ENCODE results near the gene FBXW2. TPM values are rescaled to one million over a fixed set of nuclear protein-coding genes. Genes with fewer than 3 reads are reported as not detected.

The FBXW2 gene
- total and polyA plus RNA-seq, 7 experiments from 2014 or later: 31.5 to 90.3 (median 77.5) TPM

- Histone ChIP-seq H3K27ac (ENCODE audit: low read depth, low read length) (no peak overlapping the region), H3K9me3 (ENCODE audit: control insufficient read depth in 2 of 3, low read length in 3 of 3) (no peaks in the 10 kb centered on the region), H3K27me3 (ENCODE audit: control insufficient read depth in 2 of 2, insufficient read depth in 2 of 2, low read length in 2 of 2) (no peaks in the 10 kb centered on the region), H3K4me3 (ENCODE audit: low read length) (no peak overlapping the region), H3K36me3 (ENCODE audit: control insufficient read depth in 2 of 3, insufficient read depth in 3 of 3, low read length in 3 of 3) (no peaks in the 10 kb centered on the region), H3K4me1 (ENCODE audit: control insufficient read depth in 2 of 2, insufficient read depth in 2 of 2, low read length in 2 of 2) (peaks cover 0 to 3% of the 10 kb centered on the region in 2 donors)
- ChIA-PET CTCF (interaction anchor here (1.1 kb wide), 1 partner anchor 13 kb away, joined by 3 read pairs; no protein-coding TSS in a partner anchor), POLR2A (no interaction called here)
- intact Hi-C loops (cut with micrococcal nuclease): no loop called here
- no peak overlapping the region for H3K4me3 Mint-ChIP-seq
- no peaks in the 10 kb centered on the region for H3K9me3 Mint-ChIP-seq
- DNase-seq (no peak), ATAC-seq (no peak)
- no peaks in the 10 kb centered on the region for H3K36me3 Mint-ChIP-seq
- H3K27me3 Mint-ChIP-seq: no peaks in the 10 kb centered on the region
- H3K27ac Mint-ChIP-seq: no peak overlapping the region
- H3K4me1 Mint-ChIP-seq: peaks cover 5 to 21% (median 6%) of the 10 kb centered on the region in 7 donors
These were observed 62.3 kb downstream of the FBXW2 start for GRCh38 chr9:120730654-120731514.

GRCh38 chr9:120729791-120730241, 63.4 kb downstream of the FBXW2 start:
- Histone ChIP-seq H3K36me3 (ENCODE audit: control insufficient read depth in 2 of 3, insufficient read depth in 3 of 3, low read length in 3 of 3) (no peaks in the 10 kb centered on the region), H3K27me3 (ENCODE audit: control insufficient read depth in 2 of 2, insufficient read depth in 2 of 2, low read length in 2 of 2) (no peaks in the 10 kb centered on the region), H3K4me3 (ENCODE audit: low read length) (no peak overlapping the region), H3K4me1 (ENCODE audit: control insufficient read depth in 2 of 2, insufficient read depth in 2 of 2, low read length in 2 of 2) (peaks cover 0 to 3% of the 10 kb centered on the region in 2 donors), H3K27ac (ENCODE audit: low read depth, low read length) (no peak overlapping the region), H3K9me3 (ENCODE audit: control insufficient read depth in 2 of 3, low read length in 3 of 3) (no peaks in the 10 kb centered on the region)
- Mint-ChIP-seq H3K36me3 (no peaks in the 10 kb centered on the region), H3K27ac (no peak overlapping the region), H3K4me3 (no peak overlapping the region), H3K4me1 (peaks cover 4 to 22% (median 4%) of the 10 kb centered on the region in 7 donors), H3K27me3 (no peaks in the 10 kb centered on the region), H3K9me3 (no peaks in the 10 kb centered on the region)
- CTCF ChIA-PET: interaction anchor here (0.6 to 1.1 kb wide), 2 partner anchors 10 to 12 kb away, joined by 3 read pairs; no protein-coding TSS in a partner anchor
- peak; percentile 41 for ATAC-seq
- POLR2A ChIA-PET: no interaction called here
- intact Hi-C loops (cut with micrococcal nuclease): no loop called here
- DNase-seq: no peak

- intact Hi-C loops (cut with micrococcal nuclease): no loop called here
- Histone ChIP-seq H3K27me3 (ENCODE audit: control insufficient read depth in 2 of 2, insufficient read depth in 2 of 2, low read length in 2 of 2) (no peaks in the 10 kb centered on the region), H3K9me3 (ENCODE audit: control insufficient read depth in 2 of 3, low read length in 3 of 3) (no peaks in the 10 kb centered on the region), H3K4me1 (ENCODE audit: control insufficient read depth in 2 of 2, insufficient read depth in 2 of 2, low read length in 2 of 2) (no peaks in the 10 kb centered on the region), H3K36me3 (ENCODE audit: control insufficient read depth in 2 of 3, insufficient read depth in 3 of 3, low read length in 3 of 3) (no peaks in the 10 kb centered on the region), H3K4me3 (ENCODE audit: low read length) (no peak overlapping the region), H3K27ac (ENCODE audit: low read depth, low read length) (no peak overlapping the region)
- peaks cover 0 to 22% (median 0%) of the 10 kb centered on the region in 7 donors for H3K4me1 Mint-ChIP-seq
- ChIA-PET CTCF (no interaction called here), POLR2A (no interaction called here)
- H3K9me3 Mint-ChIP-seq: no peaks in the 10 kb centered on the region
- H3K27ac Mint-ChIP-seq: peak overlapping the region in 2 of 9 donors; percentile 2 to 36
- H3K36me3 Mint-ChIP-seq: no peaks in the 10 kb centered on the region
- ATAC-seq: no peak
- H3K27me3 Mint-ChIP-seq: no peaks in the 10 kb centered on the region
- DNase-seq: no peak
- H3K4me3 Mint-ChIP-seq: peak overlapping the region in 1 of 10 donors; percentile 10
These were observed 66.7 kb downstream of the FBXW2 start for GRCh38 chr9:120726484-120726883.

GRCh38 chr9:120725907-120726306, 67.3 kb downstream of the FBXW2 start:
- H3K4me1 ChIP-seq (ENCODE audit: control insufficient read depth in 2 of 2, insufficient read depth in 2 of 2, low read length in 2 of 2): no peaks in the 10 kb centered on the region
- peaks cover 0 to 22% (median 0%) of the 10 kb centered on the region in 7 donors for H3K4me1 Mint-ChIP-seq
- no peak overlapping the region for H3K4me3 ChIP-seq (ENCODE audit: low read length)
- intact Hi-C loops (cut with micrococcal nuclease): no loop called here
- peaks cover 0 to 3% (median 0%) of the 10 kb centered on the region in 5 donors for H3K36me3 Mint-ChIP-seq
- POLR2A ChIA-PET: no interaction called here
- H3K9me3 ChIP-seq (ENCODE audit: control insufficient read depth in 2 of 3, low read length in 3 of 3): no peaks in the 10 kb centered on the region
- no peak overlapping the region for H3K4me3 Mint-ChIP-seq
- H3K27ac Mint-ChIP-seq: no peak overlapping the region
- CTCF ChIA-PET: no interaction called here
- H3K9me3 Mint-ChIP-seq: no peaks in the 10 kb centered on the region
- H3K27ac ChIP-seq (ENCODE audit: low read depth, low read length): no peak overlapping the region
- H3K27me3 ChIP-seq (ENCODE audit: control insufficient read depth in 2 of 2, insufficient read depth in 2 of 2, low read length in 2 of 2): no peaks in the 10 kb centered on the region
- DNase-seq (no peak), ATAC-seq (no peak)
- no peaks in the 10 kb centered on the region for H3K27me3 Mint-ChIP-seq
- H3K36me3 ChIP-seq (ENCODE audit: control insufficient read depth in 2 of 3, insufficient read depth in 3 of 3, low read length in 3 of 3): no peaks in the 10 kb centered on the region

GRCh38 chr9:120724757-120725400, 68.3 kb downstream of the FBXW2 start:
- ChIA-PET CTCF (no interaction called here), POLR2A (interaction anchor here (1.0 kb wide), 1 partner anchor 14 kb away, joined by 3 read pairs; no protein-coding TSS in a partner anchor)
- intact Hi-C loops (cut with micrococcal nuclease): no loop called here
- no peaks in the 10 kb centered on the region for H3K9me3 ChIP-seq (ENCODE audit: control insufficient read depth in 2 of 3, low read length in 3 of 3)
- Mint-ChIP-seq H3K9me3 (no peaks in the 10 kb centered on the region), H3K36me3 (peaks cover 0 to 3% (median 0%) of the 10 kb centered on the region in 5 donors), H3K4me3 (no peak overlapping the region), H3K27me3 (no peaks in the 10 kb centered on the region), H3K27ac (no peak overlapping the region), H3K4me1 (peaks cover 0 to 22% (median 0%) of the 10 kb centered on the region in 7 donors)
- no peak for ATAC-seq
- no peaks in the 10 kb centered on the region for H3K4me1 ChIP-seq (ENCODE audit: control insufficient read depth in 2 of 2, insufficient read depth in 2 of 2, low read length in 2 of 2)
- no peak for DNase-seq
- H3K36me3 ChIP-seq (ENCODE audit: control insufficient read depth in 2 of 3, insufficient read depth in 3 of 3, low read length in 3 of 3): no peaks in the 10 kb centered on the region
- no peak overlapping the region for H3K4me3 ChIP-seq (ENCODE audit: low read length)
- H3K27ac ChIP-seq (ENCODE audit: low read depth, low read length): no peak overlapping the region
- no peaks in the 10 kb centered on the region for H3K27me3 ChIP-seq (ENCODE audit: control insufficient read depth in 2 of 2, insufficient read depth in 2 of 2, low read length in 2 of 2)

DNA sequence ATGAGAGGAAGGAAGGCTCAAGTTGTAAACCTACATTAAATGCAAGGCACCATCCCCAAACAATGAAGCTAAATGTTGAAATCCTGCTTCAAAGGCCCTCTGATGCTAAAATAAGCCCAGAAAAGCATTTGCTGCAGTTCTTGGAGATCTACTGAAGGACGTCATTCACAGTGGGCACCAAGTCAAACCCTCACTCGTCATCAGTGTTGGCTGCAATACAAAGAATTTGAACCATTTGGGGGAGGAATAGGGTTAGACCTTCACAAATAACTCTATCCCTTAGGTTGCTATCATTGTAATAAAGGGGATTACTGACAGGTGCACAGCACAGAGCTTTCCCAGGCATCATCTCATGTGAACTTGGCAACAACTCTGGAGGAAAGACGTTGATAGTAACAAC, 69.7 kb downstream of the FBXW2 start:
- Histone ChIP-seq H3K27me3 (ENCODE audit: control insufficient read depth in 2 of 2, insufficient read depth in 2 of 2, low read length in 2 of 2) (no peaks in the 10 kb centered on the region), H3K4me3 (ENCODE audit: low read length) (no peak overlapping the region), H3K27ac (ENCODE audit: low read depth, low read length) (no peak overlapping the region), H3K9me3 (ENCODE audit: control insufficient read depth in 2 of 3, low read length in 3 of 3) (no peaks in the 10 kb centered on the region), H3K36me3 (ENCODE audit: control insufficient read depth in 2 of 3, insufficient read depth in 3 of 3, low read length in 3 of 3) (no peaks in the 10 kb centered on the region), H3K4me1 (ENCODE audit: control insufficient read depth in 2 of 2, insufficient read depth in 2 of 2, low read length in 2 of 2) (no peaks in the 10 kb centered on the region)
- intact Hi-C loops (cut with micrococcal nuclease): no loop called here
- H3K27me3 Mint-ChIP-seq: no peaks in the 10 kb centered on the region
- H3K36me3 Mint-ChIP-seq: peaks cover 0 to 3% (median 0%) of the 10 kb centered on the region in 5 donors
- no peak overlapping the region for H3K4me3 Mint-ChIP-seq
- no peak overlapping the region for H3K27ac Mint-ChIP-seq
- ATAC-seq: no peak
- peaks cover 0 to 18% (median 0%) of the 10 kb centered on the region in 7 donors for H3K4me1 Mint-ChIP-seq
- H3K9me3 Mint-ChIP-seq: no peaks in the 10 kb centered on the region
- POLR2A ChIA-PET: no interaction called here
- DNase-seq: no peak
- CTCF ChIA-PET: no interaction called here
